A549 treated with AZD9567 at 1 μM for 4 hours (cell line): ENCODE measurements around the gene MLLT6. TPM values are rescaled to one million over a fixed set of nuclear protein-coding genes. Genes with fewer than 3 reads are reported as not detected.

ENCODE experiments used
- total RNA-seq: library from RNA; stranded (reverse); fragments of 200-300 nt; extraction: Qiagen RNA extraction; gene quantifications from 5 replicates; pipeline ENCODE4 v1.2.3, GENCODE V29; 2022; ENCODE audit not compliant: insufficient read depth

MLLT6 gene
- 23.6 to 34.9 TPM (median 30.6 TPM) in 5 replicates for total RNA-seq

GRCh38 chr17:38704606-38705522, at the start of gene MLLT6:
Gene MLLT6 (plus strand): TSS chr17:38705273. CDS start chr17:38705633, 360 bp downstream.

GRCh38 chr17:38674749-38675615, 30.1 kb upstream of the MLLT6 start, which contains the start of gene EPOP:
Gene EPOP (minus strand): TSS chr17:38674957. CDS start chr17:38674495, 462 bp downstream.

GRCh38 chr17:38729886-38730525, 24.9 kb downstream of the MLLT6 start, which contains the start of gene CISD3:
Gene CISD3 (plus strand): TSS chr17:38730341. CDS start chr17:38730359, 18 bp downstream.

GRCh38 chr17:38748149-38748891, 43.2 kb downstream of the MLLT6 start, which contains the start of gene PCGF2:
Gene PCGF2 (minus strand): TSS chr17:38748336. CDS start chr17:38740402, 7,934 bp downstream.

GRCh38 chr17:38752308-38753070, 47.4 kb downstream of the MLLT6 start, which contains the start of gene PSMB3:
Gene PSMB3 (plus strand): TSS chr17:38752741. CDS start chr17:38752827, 86 bp downstream.

Other genes starting within 250 kb of the MLLT6 start
- gene SRCIN1, start 99.3 kb upstream of the MLLT6 start, total RNA-seq, result 2.2 to 3.2 TPM (median 2.8 TPM) in 5 replicates
- gene EPOP, start 30.3 kb upstream of the MLLT6 start, total RNA-seq, result 10.7 to 14.0 TPM (median 13.2 TPM) in 5 replicates
- gene CISD3, start 25.1 kb downstream of the MLLT6 start, total RNA-seq, result 41.1 to 98.6 TPM (median 92.0 TPM) in 5 replicates
- 25.5 to 53.1 TPM (median 50.9 TPM) in 5 replicates for gene PCGF2, start 43.1 kb downstream of the MLLT6 start, total RNA-seq
- 354 to 458 TPM (median 435 TPM) in 5 replicates for gene PSMB3, start 47.5 kb downstream of the MLLT6 start, total RNA-seq
- gene PIP4K2B, start 94.3 kb downstream of the MLLT6 start, total RNA-seq, result 37.2 to 43.7 TPM (median 42.6 TPM) in 5 replicates
- 21.9 to 24.0 TPM (median 22.3 TPM) in 5 replicates for gene CWC25, start 120.0 kb downstream of the MLLT6 start, total RNA-seq
- 2,657 to 5,013 TPM (median 2,700 TPM) in 5 replicates for gene RPL23, start 148.4 kb downstream of the MLLT6 start, total RNA-seq
- 227 to 248 TPM (median 232 TPM) in 5 replicates for gene LASP1, start 164.8 kb downstream of the MLLT6 start, total RNA-seq